ENCODE results near the gene C2CD2.

C2CD2 gene

GRCh38 chr21:41929248-41929647 lies 24.6 kb downstream of the C2CD2 start:
- DNase-seq: no peak

GRCh38 chr21:41928621-41929220 lies 25.1 kb downstream of the C2CD2 start:
- no peak for DNase-seq

GRCh38 chr21:41927727-41928409 lies 25.9 kb downstream of the C2CD2 start:
- peak; percentile 33 for DNase-seq

- DNase-seq: no peak
Observed at GRCh38 chr21:41926807-41927171, 27.0 kb downstream of the C2CD2 start.

- DNase-seq: peak; percentile 37
Observed at GRCh38 chr21:41926117-41926806, 27.6 kb downstream of the C2CD2 start.

GRCh38 chr21:41925767-41926116 lies 28.1 kb downstream of the C2CD2 start:
- DNase-seq: no peak

GRCh38 chr21:41924368-41924754 lies 29.5 kb downstream of the C2CD2 start:
- no peak for DNase-seq

GRCh38 chr21:41923631-41924367 lies 30.0 kb downstream of the C2CD2 start:
- DNase-seq: no peak

- no peak for DNase-seq
Observed at GRCh38 chr21:41923186-41923585, 30.6 kb downstream of the C2CD2 start.

GRCh38 chr21:41921021-41921420 lies 32.8 kb downstream of the C2CD2 start:
- no peak for DNase-seq

- no peak for DNase-seq
Observed at GRCh38 chr21:41920476-41920875, 33.3 kb downstream of the C2CD2 start.

- no peak for DNase-seq
Observed at GRCh38 chr21:41919666-41920398, 34.0 kb downstream of the C2CD2 start.

- no peak for DNase-seq
Observed at GRCh38 chr21:41918561-41919358, 35.1 kb downstream of the C2CD2 start.

GRCh38 chr21:41917531-41917930 lies 36.3 kb downstream of the C2CD2 start:
- DNase-seq: no peak

- DNase-seq: no peak
Observed at GRCh38 chr21:41916888-41917433, 36.9 kb downstream of the C2CD2 start.

- no peak for DNase-seq
Observed at GRCh38 chr21:41914965-41915364, 38.9 kb downstream of the C2CD2 start.

GRCh38 chr21:41914358-41914757 lies 39.5 kb downstream of the C2CD2 start:
- no peak for DNase-seq

GRCh38 chr21:41913230-41913629 lies 40.6 kb downstream of the C2CD2 start:
- DNase-seq: no peak

- DNase-seq: no peak
Observed at GRCh38 chr21:41908829-41909228, 45.0 kb downstream of the C2CD2 start.

GRCh38 chr21:41907496-41908258 lies 46.1 kb downstream of the C2CD2 start:
- no peak for DNase-seq

GRCh38 chr21:41906770-41907169 lies 47.0 kb downstream of the C2CD2 start:
- DNase-seq: no peak

All from stimulated activated CD4-positive, alpha-beta T cell treated with anti-CD3 and anti-CD28 coated beads, Interleukin-15, amount 100 ng/mL, for 24 hours (primary cell).